ENCODE results near the gene SLC25A53. TPM values are rescaled to one million over a fixed set of nuclear protein-coding genes. Genes with fewer than 3 reads are reported as not detected.
A peak's percentile ranks its signal among the peaks of the same experiment; 100 is the strongest.

The SLC25A53 gene, protein sequence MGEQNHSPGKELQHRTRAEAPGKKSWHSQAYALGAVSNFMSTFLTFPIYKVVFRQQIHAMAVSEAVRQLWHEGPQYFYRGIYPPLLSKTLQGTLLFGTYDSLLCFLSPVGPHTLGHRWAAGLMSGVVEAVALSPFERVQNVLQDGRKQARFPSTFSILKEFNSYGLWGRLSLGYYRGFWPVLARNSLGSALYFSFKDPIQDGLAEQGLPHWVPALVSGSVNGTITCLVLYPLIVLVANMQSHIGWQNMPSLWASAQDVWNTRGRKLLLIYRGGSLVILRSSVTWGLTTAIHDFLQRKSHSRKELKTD
- 7.6 and 8.5 TPM in 2 replicates for total RNA-seq

DNA sequence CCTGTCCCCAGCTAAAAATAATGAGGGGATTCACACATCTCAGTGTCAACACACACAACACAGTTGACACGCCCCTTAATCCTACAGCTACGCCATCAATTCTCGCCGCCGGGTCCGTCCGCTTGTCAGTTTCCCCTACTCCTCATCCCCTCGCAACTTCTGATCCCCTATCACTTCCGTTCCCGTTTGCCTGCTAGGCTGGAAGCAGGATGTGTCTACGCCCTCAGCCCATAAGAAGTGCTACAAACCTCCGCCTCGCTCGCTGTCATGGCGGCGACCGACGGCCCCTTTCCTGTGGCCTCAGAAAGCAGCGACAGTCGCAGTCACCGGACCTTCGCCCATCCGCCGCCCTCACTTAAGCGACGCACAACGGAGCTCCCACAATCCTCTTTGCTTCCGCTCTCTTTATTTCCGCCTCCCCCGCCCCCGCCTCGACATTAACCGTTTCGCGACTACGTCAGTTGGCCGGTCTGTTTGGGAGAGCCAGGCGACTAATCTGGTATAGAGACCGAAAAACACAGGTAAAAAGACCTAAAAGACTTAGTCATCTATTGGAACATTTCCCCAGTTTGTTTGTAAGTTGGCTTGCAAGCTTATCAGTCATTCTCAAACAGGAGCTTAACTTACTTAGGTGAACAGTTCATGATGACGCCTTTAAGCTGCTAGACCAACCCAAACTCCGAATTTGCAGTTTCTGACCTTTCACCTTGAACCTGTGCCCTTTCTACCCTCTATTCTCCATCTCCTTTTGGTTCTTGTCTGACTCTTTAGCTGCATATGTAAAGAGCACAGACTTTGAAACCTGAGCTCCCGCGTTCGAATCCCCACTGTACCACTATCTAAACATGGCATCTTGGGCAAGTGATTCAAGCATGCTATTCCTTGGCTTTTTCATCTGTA lies at the start of gene SLC25A53:
Gene SLC25A53, minus strand, starts transcription at position 380 of the 900 bp plus-strand sequence. CDS start 51,752 bp downstream, outside the sequence.
- DNase-seq (ENCODE audit: low read depth in 2 of 2): peak; percentile 81 to 86

DNA sequence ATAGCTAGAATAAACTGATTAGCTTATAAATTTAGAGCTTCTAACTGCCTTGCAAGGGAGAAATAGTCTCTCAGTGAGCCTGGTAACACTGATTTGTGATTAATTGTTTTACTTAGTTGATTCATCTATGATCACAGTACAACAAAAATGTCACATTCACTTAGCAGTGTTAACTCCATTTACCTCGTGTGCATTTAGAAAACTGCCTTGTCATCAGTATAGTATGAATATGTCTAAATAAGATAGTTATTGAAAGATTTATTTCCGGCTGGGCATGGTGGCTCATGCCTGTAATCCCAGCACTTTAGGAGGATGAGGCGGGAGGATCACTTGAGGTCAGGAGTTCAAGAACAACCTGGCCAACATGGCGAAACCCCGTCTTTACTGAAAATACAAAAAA lies 48.7 kb upstream of the SLC25A53 start:
- no peak for DNase-seq (ENCODE audit: low read depth in 2 of 2)

DNA sequence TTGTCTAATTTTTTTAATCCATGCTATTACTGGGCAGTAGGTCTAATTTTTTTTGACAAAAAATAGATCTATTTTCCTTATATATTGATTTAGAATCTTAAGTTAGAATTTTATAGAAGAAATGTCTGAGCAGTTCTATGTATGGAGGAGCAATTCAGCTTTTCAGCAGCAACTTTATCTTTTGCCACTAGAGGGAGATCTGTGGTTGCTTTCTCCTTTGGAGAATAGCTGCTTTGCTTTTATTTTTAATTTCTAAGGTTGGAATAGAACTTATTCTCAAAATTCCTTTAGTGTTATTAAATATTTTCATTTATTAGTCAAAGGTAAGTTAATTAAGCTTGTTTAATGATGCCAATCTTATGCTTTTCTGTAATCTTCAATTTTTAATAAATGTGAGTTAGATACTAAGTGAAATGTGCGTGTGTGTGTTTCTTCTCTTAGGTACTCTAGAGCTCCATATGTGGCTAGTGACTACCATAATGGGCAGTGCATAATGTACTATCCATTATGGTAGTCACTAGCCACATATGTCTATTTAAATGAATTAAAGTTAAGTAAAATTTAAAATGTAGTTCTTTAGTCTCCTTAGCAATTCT lies 38.8 kb upstream of the SLC25A53 start:
- DNase-seq (ENCODE audit: low read depth in 2 of 2): peak; percentile 22 to 33

DNA sequence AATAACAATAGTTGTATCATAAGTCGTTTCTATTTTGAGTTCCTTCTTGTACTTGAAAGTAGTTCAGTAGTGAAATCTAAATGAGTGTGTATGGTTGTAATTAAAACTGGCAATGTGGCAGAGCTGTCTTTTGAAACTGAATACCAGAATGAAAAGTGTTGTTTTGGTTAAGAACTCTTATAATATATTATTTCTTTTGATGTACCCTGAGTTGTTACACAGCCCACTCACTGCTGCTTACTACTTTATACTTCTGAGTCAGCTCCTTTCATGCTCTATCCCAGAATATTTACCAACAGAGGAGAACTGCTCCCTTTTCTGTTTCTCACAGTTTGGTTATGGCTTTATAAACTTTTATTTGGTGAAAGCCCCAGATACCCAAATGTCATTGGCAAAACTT lies 38.2 kb upstream of the SLC25A53 start:
- no peak for DNase-seq (ENCODE audit: low read depth in 2 of 2)

DNA sequence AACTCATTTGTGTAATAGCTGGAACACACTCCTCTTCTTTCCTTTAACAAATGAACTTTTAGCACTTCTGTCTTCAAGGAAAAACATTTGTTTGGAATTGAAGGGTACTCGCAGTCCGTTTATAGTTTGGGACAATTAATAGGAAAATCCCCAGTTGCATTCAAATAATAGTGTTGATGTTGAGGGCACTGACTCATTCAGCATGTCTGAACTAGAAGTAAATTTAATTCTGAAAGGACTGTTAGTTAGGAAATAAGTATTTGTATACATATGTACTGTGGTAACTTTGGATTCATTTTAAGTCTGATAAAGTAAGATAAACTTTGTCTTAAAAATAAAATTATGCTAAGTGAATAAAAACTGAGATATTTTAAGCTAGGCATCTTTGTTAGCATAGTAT lies 36.7 kb upstream of the SLC25A53 start:
- DNase-seq (ENCODE audit: low read depth in 2 of 2): peak in 1 of 2 donors; percentile 10

DNA sequence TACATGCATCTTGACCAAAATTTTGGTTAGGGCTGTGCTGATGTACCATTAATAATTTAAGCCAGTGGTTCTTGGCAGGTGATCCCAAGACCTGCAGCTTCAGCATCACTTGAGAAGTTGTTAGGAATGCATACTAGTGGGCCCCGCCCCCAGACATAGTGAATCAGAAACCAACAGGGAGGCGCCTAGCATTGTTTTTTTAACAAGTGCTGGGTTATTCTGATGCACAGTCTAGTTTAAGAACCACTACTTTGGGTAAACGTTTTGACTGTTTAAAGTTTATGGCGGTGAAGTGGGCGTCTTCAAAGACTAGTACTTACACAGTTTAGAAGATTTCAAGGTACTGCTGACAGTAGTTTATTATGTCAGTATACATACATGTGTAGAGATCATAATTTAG lies 33.0 kb upstream of the SLC25A53 start:
- DNase-seq (ENCODE audit: low read depth in 2 of 2): no peak

DNA sequence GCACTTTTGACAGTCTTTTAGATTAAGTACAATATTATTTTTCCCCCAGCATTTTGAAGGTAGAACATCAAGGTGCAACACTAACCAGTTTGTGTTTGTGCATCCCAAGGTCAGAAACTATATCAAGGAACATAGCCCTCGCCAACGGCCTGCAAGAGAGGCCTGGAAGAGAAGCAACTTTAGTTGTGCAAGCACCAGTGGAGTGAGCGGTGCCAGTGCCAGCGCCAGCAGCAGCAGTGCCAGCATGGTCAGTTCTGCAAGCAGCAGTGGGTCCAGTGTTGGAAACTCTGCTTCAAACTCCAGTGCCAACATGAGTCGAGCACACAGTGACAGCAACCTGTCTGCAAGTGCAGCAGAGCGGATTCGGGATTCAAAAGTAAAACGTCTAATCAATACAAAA lies 31.1 kb upstream of the SLC25A53 start:
- no peak for DNase-seq (ENCODE audit: low read depth in 2 of 2)

DNA sequence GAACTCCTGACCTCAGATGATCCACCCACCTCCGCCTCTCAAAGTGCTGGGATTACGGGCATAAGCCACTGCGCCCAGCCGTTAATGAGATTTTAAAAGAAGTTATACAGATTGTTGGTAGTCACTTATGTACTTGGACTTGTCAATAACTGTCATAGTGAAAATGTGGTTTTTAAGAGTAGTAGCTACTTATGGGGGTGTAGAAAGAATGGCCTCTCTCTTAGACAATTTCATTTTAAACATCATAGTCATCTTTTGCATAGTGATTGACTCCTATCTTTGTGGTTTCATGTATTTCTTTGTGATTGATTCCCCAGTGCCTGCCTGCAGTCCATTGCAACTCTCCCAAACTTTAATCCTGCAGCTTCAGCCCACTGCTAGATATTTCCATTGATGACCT lies 26.9 kb upstream of the SLC25A53 start:
- no peak for DNase-seq (ENCODE audit: low read depth in 2 of 2)

DNA sequence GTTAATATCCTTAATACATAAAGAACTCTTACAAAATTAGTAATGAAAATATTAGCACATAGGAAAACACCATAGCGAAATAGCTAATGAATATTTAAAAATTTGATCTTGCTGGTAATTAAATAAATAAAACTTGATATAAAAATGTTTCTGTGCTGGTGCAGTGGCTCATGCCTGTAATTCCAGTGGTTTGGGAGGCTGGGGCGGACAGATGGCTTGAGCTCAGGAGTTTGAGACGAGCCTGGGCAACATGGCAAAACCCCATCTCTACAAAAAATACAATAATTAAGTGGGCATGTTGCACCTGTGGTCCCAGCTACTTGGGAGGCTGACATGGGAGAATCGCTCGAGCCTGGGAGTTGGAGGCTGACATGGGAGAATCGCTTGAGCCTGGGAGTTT lies 17.0 kb upstream of the SLC25A53 start:
- DNase-seq (ENCODE audit: low read depth in 2 of 2): no peak

DNA sequence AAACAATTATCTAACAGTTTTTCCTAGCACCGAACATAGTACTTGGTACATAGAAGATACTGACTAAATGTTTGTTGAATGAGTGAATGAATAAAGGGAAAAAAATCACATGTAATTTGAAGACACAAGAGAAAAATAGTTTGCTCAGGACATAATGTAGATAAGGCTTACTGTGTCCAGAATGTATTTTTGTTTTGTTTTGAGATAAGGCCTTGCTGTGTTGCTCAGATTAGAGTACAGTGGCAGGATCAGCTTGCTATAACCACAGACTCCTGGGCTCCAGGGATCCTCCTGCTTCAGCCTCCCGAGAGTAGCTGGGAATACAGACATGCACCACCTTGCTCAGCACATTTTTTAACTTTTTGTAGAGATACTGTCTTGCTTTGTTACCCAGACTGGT lies 16.0 kb upstream of the SLC25A53 start:
- no peak for DNase-seq (ENCODE audit: low read depth in 2 of 2)

DNA sequence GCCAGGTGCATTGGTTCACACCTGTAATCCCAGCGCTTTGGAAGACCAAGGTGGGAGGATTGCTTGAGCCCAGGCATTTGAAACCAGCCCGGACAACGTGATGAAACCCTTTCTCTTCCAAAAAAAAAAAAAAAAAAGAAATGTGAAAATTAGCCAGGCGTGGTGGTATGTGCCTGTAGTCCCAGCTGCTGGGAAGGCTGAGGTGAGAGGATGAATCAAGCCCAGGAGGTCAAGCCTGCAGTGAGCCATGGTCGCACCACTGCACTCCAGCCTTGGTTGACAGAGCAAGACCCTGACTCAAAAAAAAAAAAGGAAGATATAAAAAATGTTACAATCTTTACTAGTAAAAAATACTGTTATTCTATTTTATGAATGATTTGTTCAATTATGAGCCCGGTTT lies 15.3 kb upstream of the SLC25A53 start:
- no peak for DNase-seq (ENCODE audit: low read depth in 2 of 2)

DNA sequence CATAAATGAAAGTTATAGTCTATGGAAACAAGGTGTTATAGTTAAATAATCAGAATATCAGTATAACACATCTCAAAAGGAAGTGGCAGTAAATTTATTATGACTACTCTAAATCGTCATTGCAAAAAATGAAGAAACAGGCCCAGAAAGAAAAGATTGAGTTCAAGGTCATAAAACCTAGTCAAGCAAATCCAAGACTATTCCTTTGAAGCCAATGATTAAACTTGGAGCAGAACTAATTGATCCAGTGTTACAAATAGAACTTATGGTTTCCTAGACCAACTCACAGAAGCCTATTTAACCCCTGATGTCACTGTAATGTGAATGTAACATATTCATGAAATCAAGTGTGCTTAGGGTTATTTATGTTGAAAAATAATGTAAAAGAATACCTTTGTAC lies 11.3 kb upstream of the SLC25A53 start:
- no peak for DNase-seq (ENCODE audit: low read depth in 2 of 2)

DNA sequence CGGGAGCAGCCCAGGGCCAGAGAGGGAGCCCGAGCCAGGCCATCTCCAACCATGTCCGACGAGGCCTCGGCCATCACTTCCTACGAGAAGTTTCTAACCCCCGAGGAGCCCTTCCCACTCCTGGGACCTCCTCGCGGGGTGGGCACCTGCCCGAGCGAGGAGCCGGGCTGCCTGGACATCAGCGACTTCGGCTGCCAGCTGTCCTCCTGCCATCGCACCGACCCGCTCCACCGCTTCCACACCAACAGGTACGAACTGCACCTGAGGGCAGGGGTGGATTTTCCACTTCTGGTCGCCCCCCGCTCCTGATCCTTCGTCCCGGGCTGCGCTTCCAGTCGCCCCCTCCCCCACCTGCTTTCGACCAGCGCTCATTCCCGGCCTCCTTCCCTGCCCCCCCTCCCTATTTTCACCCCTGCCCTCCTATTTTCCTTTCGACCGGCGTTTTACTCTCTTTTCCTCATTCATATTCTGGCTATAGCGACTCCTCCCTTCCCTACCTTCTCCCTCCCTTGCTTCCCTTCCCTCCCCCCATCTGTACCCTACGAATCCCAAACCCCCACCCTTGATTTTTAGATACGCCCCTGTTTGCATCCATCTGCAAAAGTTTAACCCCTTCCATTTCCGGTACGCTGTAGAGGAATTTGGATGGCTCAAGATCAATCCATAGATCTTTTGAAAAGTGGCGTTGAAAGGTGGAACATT lies 10.1 kb upstream of the SLC25A53 start:
- DNase-seq (ENCODE audit: low read depth in 2 of 2): peak in 1 of 2 donors; percentile 0

DNA sequence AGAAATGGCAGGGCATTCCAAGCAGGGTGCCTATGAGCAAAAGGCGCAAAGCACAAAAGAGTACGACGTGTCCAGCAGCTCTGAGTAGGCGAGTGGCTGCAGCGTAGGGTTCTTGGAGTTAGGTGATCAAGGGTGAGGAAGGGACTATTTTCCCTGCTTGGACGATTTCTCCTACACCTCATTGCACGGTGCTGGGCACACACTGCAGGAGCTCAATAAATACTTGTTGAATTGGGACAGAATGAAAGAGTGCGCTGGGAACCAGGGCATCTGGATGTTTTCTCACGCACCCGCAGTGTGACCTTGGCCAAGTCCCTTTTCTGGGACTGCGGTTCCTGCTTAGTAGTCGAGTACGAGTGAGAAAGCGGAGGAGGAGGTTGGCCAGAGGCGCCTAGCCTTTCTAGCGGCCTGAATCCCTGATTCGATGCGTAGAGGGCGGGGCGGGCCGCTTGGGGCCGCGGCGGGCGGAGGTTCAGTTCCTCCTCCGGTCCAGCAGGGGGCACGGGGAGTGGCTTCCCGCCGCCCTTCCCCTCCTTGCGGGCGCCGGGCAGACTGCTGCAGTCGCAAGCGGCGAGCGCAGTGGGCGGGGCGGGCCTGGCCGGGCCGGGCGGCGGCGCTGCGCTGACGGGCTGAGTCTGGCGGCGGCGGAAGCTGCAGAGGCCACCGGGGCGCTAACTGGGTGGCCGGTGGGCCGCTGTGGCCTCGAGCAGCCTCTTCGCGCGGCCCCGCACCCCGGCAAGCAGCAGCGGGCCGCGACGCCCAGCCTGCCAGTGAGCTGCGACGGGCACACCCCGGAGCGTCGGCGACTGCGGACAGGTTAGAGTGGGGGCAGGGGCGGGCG lies 9.3 kb upstream of the SLC25A53 start, which contains the start of gene FAM199X:
Gene FAM199X, plus strand, starts transcription at position 560 of the 841 bp plus-strand sequence. CDS start 333 bp downstream, outside the sequence.
- peak; percentile 47 to 85 for DNase-seq (ENCODE audit: low read depth in 2 of 2)

DNA sequence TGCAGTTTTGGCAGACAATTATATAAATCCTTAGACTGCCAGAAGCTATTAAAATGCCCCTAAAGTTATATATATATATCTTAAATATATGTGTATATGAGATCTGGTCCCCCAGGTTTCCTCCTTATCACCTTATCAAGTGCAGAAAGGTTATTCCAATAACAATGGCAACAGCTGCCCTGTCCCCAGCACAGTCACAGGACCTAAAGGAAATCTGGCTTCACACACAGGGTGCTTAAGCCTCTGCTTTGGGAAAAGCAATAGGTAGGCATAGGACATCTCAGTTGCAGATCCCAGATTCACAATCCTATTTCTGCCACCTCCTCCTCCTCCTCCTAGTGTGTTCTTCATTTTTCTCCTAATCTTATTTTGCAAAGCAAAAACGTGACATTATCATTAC lies 5.8 kb downstream of the SLC25A53 start:
- no peak for DNase-seq (ENCODE audit: low read depth in 2 of 2)

DNA sequence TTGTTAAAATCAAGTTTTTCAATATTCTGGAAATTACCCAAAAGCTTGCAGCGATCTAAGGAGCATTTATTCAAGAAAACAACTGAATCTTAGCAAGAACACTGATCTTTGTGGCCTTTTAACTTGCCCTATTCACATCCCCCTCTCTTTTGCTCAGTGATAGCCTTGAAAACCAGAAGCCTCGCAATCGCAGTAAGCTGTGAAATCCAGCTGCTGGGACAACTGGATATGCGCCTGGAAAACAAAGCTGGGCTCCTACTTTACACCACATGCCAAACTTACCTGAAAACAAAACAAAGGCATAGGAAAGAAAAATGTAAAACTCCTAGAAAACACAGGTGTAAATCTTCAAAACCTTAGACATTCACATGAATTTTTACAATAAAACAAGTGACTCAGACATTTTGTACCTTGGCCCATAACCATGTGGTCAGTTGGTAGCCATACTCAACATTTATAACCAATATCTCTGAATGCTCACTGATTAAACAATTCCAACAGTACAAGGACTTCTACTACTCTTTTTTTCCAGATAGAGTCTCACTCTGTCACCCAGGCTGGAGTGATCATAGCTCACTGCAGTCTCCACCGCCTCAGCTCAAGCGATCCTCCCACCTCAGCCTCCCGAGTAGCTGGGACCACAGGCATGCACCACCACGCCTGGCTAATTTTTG lies 15.6 kb downstream of the SLC25A53 start:
- no peak for DNase-seq (ENCODE audit: low read depth in 2 of 2)

DNA sequence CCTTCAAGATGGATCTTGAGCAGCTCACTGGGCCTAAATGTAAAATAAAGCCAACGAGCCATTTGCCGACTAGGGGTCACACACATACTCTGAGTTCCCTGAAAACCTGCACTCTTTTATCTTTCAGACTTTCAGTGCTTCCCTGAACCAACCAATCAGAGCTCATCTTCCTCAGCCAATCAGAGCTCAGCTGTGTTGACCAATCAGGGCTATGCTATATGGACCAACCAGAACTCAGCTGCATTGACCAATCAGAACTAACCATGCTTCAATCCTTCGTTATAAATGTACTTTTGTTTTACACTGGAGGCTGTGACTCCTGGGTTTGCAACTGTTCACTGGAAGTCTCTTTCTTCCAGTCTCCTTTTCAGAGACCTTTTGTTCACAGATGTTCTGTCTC lies 19.3 kb downstream of the SLC25A53 start:
- peak; percentile 11 to 28 for DNase-seq (ENCODE audit: low read depth in 2 of 2)

DNA sequence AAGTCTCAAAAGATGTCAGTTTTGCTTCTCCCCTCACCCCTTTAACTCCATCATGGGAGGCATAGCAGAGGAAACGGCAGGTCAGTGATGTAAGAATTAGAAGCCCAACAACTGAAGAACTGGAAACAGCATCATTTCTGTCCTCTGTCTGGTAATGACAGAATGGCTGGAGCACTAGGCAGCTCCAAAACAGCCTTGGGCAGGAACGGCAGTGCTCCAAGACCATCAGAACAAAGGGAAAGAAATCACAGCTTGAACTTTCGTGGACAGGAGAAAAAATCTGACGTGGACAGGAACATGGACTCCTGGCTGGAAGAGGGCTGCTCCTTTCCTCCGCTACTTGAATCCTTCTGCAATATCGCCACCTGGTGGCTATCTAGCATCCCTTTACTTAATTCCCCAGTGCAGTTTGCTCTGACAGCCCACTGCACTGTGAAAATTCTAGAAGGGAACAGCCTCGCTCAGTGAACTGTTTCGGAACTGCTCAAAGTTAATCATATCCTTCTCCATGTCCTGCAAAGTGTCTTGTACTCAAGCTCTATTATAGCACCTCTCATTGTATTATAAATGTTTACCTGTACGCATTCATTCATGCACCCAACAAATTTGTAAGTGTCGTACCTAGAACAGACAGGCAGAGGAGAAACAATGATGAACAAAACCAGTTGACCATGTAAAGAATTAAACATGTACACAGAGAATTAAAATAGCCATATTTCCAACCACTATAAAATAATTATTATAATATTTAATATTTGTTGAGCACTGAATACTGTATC lies 20.4 kb downstream of the SLC25A53 start:
- peak; percentile 82 to 89 for DNase-seq (ENCODE audit: low read depth in 2 of 2)

DNA sequence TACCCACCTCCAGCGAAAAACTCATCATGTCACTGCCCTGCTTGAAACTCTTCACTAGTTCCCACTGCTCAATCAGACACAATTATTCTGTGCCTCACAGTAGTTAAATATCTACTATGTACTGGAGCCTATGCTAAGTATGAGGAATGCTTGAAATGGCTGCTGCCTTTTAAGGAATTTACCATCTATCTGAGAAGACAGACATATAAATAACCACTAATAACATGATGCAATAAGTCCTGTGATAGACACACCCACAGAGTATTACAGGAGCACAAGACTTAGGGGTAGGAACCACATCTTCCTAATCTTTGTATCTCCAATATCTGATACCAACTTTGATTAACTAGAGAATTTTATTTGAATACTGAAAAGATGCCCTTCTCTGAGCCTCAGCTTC lies 21.1 kb downstream of the SLC25A53 start:
- DNase-seq (ENCODE audit: low read depth in 2 of 2): no peak

Measured in dermis microvascular lymphatic vessel endothelial cell (primary cell).